ENCODE data around the gene NIF3L1. TPM values are rescaled to one million over a fixed set of nuclear protein-coding genes. Genes with fewer than 3 reads are reported as not detected.

Gene NIF3L1
- 38.4 and 39.7 TPM in 2 replicates for total RNA-seq (2022)
- Bru-seq, nascent RNA = percentile 83 among the genes with signal in this experiment
- percentile 77 among the genes with signal in this experiment for BruChase-seq, experiment 1, labeled RNA remaining after a 6-hour chase
- percentile 84 among the genes with signal in this experiment for BruChase-seq, experiment 2, labeled RNA remaining after a 2-hour chase
- long read RNA-seq, transcript NIF3L1-202 (7 exons, 1,680 nt) = major isoform, 6 of 48 reads
- long read RNA-seq, transcript NIF3L1-201 (7 exons, 1,626 nt) = minor isoform, 5 of 48 reads
- long read RNA-seq, partial matches to known transcripts = 14 of 48 reads
- long read RNA-seq, other reads (novel, unspliced or antisense) = 22 of 48 reads

DNA sequence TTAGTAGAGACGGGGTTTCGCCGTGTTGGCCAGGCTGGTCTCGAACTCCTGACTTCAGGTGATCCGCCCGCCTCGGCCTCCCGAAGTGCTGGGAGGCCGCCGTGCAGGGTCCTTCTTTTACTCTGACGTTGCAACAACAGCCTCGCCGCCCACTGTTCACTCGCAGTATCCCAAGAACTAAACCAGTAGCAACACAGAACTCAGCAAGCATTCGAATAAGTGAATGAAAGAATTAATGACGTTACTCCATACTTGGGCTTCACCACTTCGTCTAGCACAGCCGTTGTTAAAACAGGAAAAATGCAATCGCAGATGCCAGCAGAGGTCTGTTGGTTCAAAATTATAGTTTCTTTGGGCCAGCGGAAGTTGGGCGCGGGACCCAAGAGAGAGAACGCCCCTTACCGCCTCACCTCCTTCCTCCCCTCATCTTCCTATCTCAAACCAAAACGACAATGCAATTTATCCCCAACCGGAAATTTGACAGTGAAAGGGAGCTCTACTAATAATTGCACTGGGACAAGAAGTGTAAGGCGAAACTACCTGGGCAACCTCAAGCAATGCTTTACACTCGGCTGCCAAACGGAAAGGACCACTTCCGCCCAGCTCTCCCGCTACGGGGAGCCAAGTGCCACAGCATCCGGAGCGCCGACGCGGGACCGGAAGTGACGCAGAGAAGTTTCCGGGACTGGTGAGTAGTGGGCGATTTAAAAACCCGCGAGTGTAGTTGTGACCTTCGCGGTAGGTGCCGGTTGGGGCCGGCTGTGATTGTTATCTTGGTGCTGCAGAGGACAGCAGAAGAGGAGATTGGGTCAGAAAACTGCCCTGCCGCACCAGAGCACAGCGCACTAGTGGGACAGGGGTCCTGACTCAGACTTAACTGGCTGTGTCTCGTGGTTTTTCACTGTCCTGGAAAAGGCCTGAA lies at the start of gene NIF3L1, which contains the start of gene PPIL3:
NIF3L1 (plus strand) TSS at position 668 of the 922 bp plus-strand sequence. CDS start 2,573 bp downstream, outside the sequence.
PPIL3 (minus strand) TSS at position 374 of the 922 bp plus-strand sequence. CDS start 1,462 bp downstream, outside the sequence.
- Mint-ChIP-seq H3K9me3 (ENCODE audit: low read depth, unreplicated experiment) (no peaks in the 10 kb centered on the region), H3K36me3 (ENCODE audit: insufficient read depth, unreplicated experiment) (peaks cover 62% of the 10 kb centered on the region), H3K27ac (ENCODE audit: unreplicated experiment) (peak within 1 kb of the TSS; percentile 99), H3K27me3 (ENCODE audit: unreplicated experiment) (no peaks in the 10 kb centered on the region), H3K4me1 (ENCODE audit: low read depth, unreplicated experiment) (peaks cover 18% of the 10 kb centered on the region), H3K4me3 (ENCODE audit: low read depth, unreplicated experiment) (peak within 1 kb of the TSS; percentile 96)
- DNase-seq = peak; percentile 97
- CTCF ChIA-PET = interaction anchor here (0.7 to 1.9 kb wide), 8 partner anchors 12 to 343 kb away, joined by 3 to 8 read pairs (median 4); partner anchors contain the start of genes CLK1 and ORC2
- intact Hi-C loops (cut with micrococcal nuclease; ENCODE audit: unreplicated experiment) = loop anchor here (2.0 to 5.0 kb wide), 3 partner anchors 176 to 343 kb away; partner anchors contain the start of gene CASP10
- TF ChIP-seq CTCF (IDR thresholded peaks at IDR 0.05; ENCODE audit: unreplicated experiment) = no peak
- BruUV-seq (replicated peaks) = TSS peak; percentile 55

DNA sequence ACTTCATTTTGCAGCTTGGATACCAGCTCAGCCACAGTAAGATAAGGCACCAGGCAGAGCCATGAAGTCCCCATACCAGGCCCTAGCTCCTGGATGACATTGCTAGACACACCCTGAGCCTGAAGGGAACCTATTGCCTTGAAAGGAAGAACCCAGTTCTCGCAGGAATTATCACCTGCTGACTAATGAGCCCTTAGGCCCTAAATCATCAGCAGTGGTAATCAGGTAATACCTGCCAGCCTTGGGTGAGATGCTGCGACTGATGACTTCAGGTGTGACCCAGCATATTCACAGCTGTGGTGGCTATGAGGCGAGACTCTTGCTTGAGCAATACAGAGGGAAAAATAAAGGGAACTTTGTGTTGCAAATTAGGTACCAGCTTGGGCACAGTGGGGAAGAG lies 49.7 kb upstream of the NIF3L1 start:
- TF ChIP-seq CTCF (IDR thresholded peaks at IDR 0.05; ENCODE audit: unreplicated experiment) = no peak
- H3K36me3 Mint-ChIP-seq (ENCODE audit: insufficient read depth, unreplicated experiment) = no peaks in the 10 kb centered on the region
- H3K27me3 Mint-ChIP-seq (ENCODE audit: unreplicated experiment) = no peaks in the 10 kb centered on the region
- no peaks in the 10 kb centered on the region for H3K9me3 Mint-ChIP-seq (ENCODE audit: low read depth, unreplicated experiment)
- no peaks in the 10 kb centered on the region for H3K4me1 Mint-ChIP-seq (ENCODE audit: low read depth, unreplicated experiment)
- BruUV-seq (replicated peaks) = no TSS peak
- intact Hi-C loops (cut with micrococcal nuclease; ENCODE audit: unreplicated experiment) = no loop called here
- no peak overlapping the region for H3K4me3 Mint-ChIP-seq (ENCODE audit: low read depth, unreplicated experiment)
- CTCF ChIA-PET = no interaction called here
- DNase-seq = no peak
- H3K27ac Mint-ChIP-seq (ENCODE audit: unreplicated experiment) = no peak overlapping the region

GRCh38 chr2:200843993-200844948 lies 44.9 kb upstream of the NIF3L1 start:
- H3K27ac Mint-ChIP-seq (ENCODE audit: unreplicated experiment) = no peak overlapping the region
- no peak for TF ChIP-seq CTCF (IDR thresholded peaks at IDR 0.05; ENCODE audit: unreplicated experiment)
- H3K4me1 Mint-ChIP-seq (ENCODE audit: low read depth, unreplicated experiment) = no peaks in the 10 kb centered on the region
- CTCF ChIA-PET = no interaction called here
- no peaks in the 10 kb centered on the region for H3K9me3 Mint-ChIP-seq (ENCODE audit: low read depth, unreplicated experiment)
- no peak for DNase-seq
- H3K4me3 Mint-ChIP-seq (ENCODE audit: low read depth, unreplicated experiment) = no peak overlapping the region
- intact Hi-C loops (cut with micrococcal nuclease; ENCODE audit: unreplicated experiment) = no loop called here
- H3K27me3 Mint-ChIP-seq (ENCODE audit: unreplicated experiment) = no peaks in the 10 kb centered on the region
- no TSS peak for BruUV-seq (replicated peaks)
- H3K36me3 Mint-ChIP-seq (ENCODE audit: insufficient read depth, unreplicated experiment) = peaks cover 2% of the 10 kb centered on the region

Measured in Calu3 (cell line).